Stimulated activated CD4-positive, alpha-beta T cell treated with anti-CD3 and anti-CD28 coated beads, Interleukin-2, amount 100 ng/mL, for 48 hours (primary cell): ENCODE data around the gene LZTFL1.

ENCODE experiments used
- DNase-seq, 2 donors: peaks; one replicate each; pipeline ENCODE4 v3.0.0-alpha.2; 2020

LZTFL1 gene

DNA sequence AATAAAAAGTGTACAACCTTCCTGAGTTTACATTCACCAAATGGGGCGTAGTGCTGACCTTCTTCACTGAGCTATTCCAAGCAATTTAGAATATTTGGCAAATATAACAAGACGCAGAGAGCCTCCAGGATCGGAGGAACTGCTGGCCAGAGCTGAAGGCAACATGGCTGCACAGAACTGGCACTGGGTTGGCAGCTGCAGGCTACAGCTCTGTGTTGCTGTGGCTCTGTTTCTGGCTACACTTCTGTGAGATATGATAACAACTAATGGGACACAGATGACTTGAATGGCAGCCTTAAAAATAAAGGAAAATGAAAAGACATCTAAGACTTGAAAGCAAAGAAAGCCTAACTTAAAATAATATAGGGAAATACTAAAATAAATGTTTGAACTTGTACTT lies 34.8 kb downstream of the LZTFL1 start:
- no peak for DNase-seq

DNA sequence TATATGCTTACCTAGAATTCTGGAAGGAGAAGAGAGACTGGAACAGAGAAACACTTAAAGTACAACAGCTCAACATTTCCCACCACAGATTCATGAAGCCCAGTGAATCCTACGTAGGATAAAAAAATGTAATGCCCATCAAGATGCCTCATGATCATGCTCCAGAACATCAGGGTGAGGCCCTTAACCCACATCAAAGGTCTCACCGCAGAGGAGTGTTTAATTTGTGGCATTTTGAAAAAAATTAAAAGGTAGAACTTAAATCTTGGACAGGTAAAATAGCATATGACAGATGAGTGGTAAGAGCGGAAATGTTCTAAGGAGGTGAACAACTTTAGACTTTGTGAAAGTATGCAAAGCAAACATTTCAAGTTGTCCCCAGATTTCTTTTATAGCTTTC lies 35.8 kb downstream of the LZTFL1 start:
- DNase-seq = no peak

GRCh38 chr3:45803252-45803935 lies 38.5 kb downstream of the LZTFL1 start:
- no peak for DNase-seq

GRCh38 chr3:45802146-45802545 lies 39.8 kb downstream of the LZTFL1 start:
- no peak for DNase-seq

DNA sequence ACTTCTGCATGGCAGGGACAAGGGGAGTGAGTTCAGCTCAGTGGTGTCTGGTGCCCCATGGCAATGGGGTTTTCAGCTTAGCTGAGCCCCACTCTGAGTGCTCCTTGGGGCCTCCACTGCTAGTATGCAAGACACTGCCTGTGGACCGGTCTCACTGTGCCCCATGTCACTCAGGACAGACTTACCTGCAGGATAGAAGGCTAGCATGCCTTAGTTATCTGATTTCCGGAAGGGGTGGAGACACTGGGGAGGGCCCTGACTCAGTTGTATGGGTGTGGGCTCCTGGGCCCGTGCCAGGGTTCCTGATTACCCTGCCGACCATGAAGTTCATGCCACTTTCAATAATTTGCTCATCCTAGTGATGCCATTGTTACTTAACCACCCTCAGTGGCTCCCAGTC lies 41.3 kb downstream of the LZTFL1 start:
- DNase-seq = no peak

- no peak for DNase-seq
Measured at GRCh38 chr3:45799586-45799985, 42.3 kb downstream of the LZTFL1 start.

- no peak for DNase-seq
Measured at GRCh38 chr3:45798034-45798433, 43.9 kb downstream of the LZTFL1 start.

DNA sequence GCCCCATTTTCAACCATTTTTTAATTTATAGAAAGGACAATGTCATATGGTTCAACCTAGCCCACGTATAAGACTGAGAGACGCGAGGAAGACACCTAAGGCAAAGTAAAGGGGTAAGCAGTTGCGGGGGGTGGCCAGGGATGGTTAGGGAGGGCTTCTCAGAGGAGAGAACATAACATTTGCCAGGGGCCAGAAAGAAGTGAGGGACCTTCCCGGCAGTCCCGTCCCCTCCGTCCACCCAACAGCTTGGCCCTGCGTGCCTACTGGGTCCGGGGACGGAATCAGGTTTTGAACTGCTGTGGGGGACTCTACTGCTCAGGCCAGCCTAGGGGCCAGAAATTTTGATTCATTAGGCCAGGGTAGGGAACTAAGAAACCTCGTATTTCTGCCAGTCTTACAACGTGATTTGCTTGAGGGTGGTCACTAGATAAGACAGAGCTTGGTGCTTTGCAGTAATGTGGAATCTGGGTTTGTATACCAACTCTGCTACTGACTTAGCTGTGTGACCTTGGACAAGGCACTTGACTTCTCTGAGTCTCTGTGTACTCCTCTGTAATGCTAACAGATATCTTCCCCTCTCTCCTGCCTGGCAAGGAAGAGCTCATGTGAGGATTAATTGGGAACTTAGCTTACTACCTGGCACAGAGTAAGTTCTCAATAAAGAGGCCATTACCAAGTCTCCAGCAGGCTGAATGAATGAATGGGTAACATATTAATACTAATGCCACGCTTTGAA lies 44.8 kb downstream of the LZTFL1 start:
- DNase-seq = no peak

DNA sequence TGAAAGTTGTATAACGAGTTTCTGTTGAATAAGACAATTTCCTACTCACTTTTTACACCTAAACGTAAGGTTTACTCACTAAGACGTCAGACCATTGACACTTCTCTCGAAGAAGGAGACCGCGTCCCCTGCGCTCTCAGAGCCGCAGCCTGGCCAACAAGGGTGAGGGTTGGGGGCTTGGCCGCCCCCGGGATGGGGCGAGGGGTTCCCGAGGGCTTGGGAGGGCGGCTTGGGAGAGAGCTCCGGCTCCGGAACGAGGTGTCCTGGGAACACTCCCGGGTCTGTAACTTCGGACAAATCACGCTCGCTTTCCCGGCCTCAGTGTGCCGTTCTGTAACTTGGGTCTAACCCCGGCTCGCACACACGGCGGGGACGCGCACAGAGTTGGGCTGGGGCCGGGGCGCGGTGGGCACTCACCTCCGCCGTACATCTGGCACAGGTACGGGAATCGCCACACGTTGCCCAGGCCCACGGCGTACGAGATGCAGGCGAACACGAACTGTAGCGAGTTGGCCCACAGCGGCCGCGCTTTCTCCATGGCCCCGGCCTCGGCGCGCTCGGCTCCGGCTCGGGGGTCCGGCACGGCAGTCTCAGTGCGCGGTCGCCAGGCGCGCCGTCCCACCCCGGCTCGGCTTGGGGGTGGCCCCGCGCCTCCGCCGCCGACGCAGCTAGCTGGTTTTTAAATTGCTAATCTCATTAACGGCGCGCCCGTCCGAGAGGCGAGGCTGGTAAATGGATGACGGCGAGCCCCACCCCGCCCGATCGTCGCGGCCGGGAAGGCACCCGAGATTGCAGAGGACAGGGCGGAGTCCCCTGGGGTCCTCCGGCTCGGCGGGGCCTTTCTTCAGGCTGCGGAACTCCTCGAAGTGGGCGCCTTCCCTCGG lies 45.8 kb downstream of the LZTFL1 start, which contains the start of gene SLC6A20:
SLC6A20 (minus strand) TSS at position 655 of the 884 bp plus-strand sequence; CDS start at position 538, 117 bp downstream.
- DNase-seq = no peak

GRCh38 chr3:45795509-45795881 lies 46.4 kb downstream of the LZTFL1 start:
- no peak for DNase-seq

- DNase-seq = no peak
Measured at GRCh38 chr3:45794660-45795059, 47.3 kb downstream of the LZTFL1 start.

- DNase-seq = no peak
Measured at GRCh38 chr3:45794177-45794560, 47.8 kb downstream of the LZTFL1 start.

- DNase-seq = no peak
Measured at GRCh38 chr3:45793482-45794176, 48.3 kb downstream of the LZTFL1 start.

DNA sequence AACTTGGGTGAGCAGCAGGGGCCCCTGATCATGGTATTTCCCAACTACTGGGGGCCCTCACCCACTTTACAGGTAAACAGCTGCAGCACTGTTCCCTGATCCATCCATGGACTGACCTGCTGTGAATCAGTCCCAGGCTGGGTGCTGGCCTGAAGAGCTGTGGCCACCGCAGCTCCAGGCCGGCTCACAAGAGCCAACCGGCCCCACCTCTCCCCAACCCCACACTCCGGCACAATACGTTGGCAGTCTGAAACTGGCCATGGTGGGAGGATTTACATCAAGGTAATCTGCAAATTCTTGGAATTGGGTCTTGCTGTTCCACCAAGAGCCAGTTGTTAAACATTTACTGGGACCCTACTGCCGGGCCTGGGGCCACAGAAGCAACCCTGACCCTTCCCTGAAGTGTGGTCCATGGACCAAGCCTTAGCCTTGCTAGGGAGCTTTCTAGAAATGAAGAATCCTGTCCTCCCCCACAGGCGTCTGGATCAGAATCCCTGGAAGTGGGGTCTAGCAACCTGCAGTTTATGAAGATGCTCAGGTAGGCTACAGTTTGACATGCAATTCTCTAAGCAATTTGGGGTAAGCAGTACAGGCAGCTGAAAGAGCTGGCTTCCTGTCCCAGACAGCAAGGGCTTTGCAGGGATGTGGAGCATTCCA lies 49.3 kb downstream of the LZTFL1 start:
- DNase-seq = no peak

DNA sequence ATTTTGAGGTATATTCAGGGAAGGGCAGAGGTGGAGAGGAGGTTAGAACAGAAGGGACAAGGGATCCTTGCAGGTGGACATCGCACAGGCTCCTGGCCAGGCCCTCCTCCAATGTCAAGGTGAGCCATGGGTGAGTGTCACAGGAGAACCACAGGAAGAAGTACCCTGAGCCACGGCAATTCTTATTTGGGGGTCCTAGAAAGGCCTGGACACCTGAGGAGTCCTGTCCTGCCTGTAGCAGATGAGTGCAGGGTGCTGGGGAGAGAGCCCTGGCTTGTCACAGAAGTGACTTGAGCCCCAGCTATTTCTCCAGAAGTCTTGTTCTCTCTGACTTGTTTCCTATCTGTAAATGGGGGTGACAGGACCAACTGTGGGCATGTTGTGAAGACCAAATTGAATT lies 49.9 kb downstream of the LZTFL1 start:
- no peak for DNase-seq

DNA sequence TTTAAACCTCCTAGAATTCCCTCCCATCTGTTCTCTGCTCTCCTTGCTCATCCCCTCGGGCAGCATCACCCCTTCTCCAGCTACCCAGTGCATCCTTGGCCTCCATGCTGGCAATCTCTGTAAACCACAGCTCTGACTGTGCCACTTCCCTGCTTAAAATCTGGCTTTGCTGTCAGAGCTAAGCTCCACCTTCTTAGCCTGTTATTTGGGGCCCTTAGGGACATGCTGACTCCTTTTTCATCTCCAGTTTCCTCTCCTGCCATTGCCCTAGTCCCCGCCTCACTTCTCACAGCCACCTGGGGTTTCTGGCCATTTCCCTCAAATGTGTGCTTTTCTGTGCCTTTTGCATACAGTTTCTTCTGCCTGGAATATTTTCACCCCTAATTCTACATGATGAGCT lies 51.3 kb downstream of the LZTFL1 start:
- no peak for DNase-seq

DNA sequence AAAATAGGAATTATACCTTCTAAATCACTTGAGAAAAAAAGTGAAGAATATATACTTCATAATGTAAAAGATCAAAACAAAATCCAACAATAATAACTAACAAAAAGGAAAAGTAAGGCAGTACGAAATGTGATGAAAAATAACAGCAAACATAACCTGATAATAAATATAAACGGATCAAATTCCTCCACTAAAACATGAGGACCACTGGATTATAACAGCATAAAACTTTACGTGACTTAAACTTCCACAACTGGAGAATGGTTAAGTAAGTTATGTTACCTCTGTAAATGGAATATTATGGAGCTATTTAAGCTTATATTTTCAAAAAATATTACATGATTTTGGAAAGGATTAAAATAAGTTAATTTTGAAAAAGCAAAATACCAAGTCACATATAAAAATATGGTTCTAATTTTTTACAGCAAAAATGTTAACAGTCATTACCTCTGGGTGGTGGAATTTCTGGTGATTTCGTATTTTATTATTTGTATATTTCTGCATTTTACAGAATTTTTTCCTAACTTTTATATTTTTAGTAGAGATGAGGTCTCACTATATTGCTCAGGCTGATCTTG lies 52.6 kb downstream of the LZTFL1 start:
- no peak for DNase-seq

- no peak for DNase-seq
Measured at GRCh38 chr3:45787551-45787950, 54.4 kb downstream of the LZTFL1 start.

DNA sequence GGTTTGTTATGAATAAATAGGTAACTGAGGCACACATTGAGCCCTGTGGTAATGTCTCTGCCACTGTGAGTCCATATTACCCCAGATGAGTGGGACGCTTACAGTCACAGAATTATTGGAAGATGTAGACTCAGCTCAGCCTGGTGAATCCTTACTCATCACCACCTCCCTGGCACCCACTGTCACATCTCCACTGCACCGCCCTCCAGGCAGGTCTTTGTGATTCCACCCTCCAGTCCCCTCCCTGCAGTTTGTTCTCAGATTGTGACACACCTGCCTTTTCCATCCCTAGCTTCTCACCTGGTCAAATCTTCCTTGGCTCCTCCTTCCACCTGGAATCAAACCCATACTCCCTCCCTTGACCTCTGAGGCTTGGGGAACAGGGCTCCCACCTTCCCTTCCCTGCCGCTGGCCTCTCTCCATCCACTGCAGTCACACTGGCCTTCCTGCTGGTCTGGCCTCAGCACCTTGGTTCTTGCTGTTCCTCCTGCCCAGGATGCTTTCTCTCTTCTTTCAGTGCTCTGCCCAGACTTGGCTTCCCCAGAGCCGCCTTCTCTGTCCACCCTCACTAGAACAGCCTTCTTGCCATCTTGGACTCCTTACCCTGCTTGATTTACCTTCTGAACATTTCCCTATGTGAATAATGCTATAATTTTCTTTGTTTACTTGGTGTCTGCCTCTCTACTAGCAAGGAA lies 55.0 kb downstream of the LZTFL1 start:
- no peak for DNase-seq

GRCh38 chr3:45785605-45786150 lies 56.2 kb downstream of the LZTFL1 start:
- no peak for DNase-seq

DNA sequence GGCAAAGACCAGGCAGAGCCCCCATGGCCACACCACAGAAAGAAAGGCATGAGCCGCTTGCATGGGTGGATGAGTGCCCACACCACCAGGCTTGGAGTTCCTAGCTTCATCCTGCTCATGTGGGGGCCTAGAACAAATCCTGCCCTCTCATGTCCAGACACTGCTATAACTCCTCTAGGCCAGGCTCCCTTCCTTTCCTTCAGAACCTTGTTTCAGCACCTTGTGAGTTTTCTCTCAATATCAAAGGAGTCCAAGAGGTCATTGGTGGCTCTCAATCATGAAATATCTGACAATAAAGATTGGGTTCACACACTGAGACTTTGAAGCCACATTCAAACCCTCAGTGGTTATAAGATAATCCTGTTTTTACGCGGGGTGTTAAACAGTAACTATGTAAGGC lies 58.3 kb downstream of the LZTFL1 start:
- no peak for DNase-seq
